Endodermal cell (in vitro differentiated cells): ENCODE data around the gene DYNC2H1. TPM values are rescaled to one million over a fixed set of nuclear protein-coding genes. Genes with fewer than 3 reads are reported as not detected.

Source experiments
- DNase-seq: peaks from one replicate; pipeline ENCODE4 v3.0.0-alpha.2; 2017
- H3K27ac ChIP-seq: 2 replicates; pipeline ENCODE4 v1.5.1; 2013; ENCODE audit warnings: mild to moderate bottlenecking, low read depth, low read length, moderate library complexity
- H3K27me3 ChIP-seq: 2 replicates; pipeline ENCODE4 v1.6.1; 2013; ENCODE audit warnings: mild to moderate bottlenecking, low read length, moderate library complexity; ENCODE audit not compliant: insufficient read depth, control insufficient read depth, poor library complexity, severe bottlenecking
- H3K36me3 ChIP-seq: 2 replicates; pipeline ENCODE4 v1.7.0; 2013; ENCODE audit warnings: mild to moderate bottlenecking, low read length, moderate library complexity; ENCODE audit not compliant: control insufficient read depth, insufficient read depth
- H3K4me1 ChIP-seq: one replicate; pipeline ENCODE4 v1.7.0; 2013; ENCODE audit warnings: low read length; ENCODE audit not compliant: control insufficient read depth, insufficient read depth
- H3K4me3 ChIP-seq: 2 replicates; pipeline ENCODE4 v1.5.1; 2013; ENCODE audit warnings: mild to moderate bottlenecking, low read length, moderate library complexity
- H3K9ac ChIP-seq: 2 replicates; pipeline ENCODE4 v1.6.1; 2013; ENCODE audit warnings: mild to moderate bottlenecking, low read length, moderate library complexity; ENCODE audit not compliant: poor library complexity, severe bottlenecking; ENCODE audit errors: extremely low read depth
- H3K9me3 ChIP-seq: 2 replicates; pipeline ENCODE4 v1.6.1; 2013; ENCODE audit warnings: mild to moderate bottlenecking, low read length, moderate library complexity; ENCODE audit not compliant: control insufficient read depth
- H3K27ac Mint-ChIP-seq: 2 replicates; pipeline ENCODE4 v1.8.0; 2020; ENCODE audit warnings: mixed read lengths
- H3K27me3 Mint-ChIP-seq: 2 replicates; pipeline ENCODE4 v1.8.0; 2021; ENCODE audit warnings: mild to moderate bottlenecking, mixed read lengths; ENCODE audit not compliant: insufficient read depth
- H3K36me3 Mint-ChIP-seq: 2 replicates; pipeline ENCODE4 v1.8.0; 2020; ENCODE audit warnings: low read depth, mixed read lengths
- H3K4me1 Mint-ChIP-seq: 2 replicates; pipeline ENCODE4 v1.8.0; 2020; ENCODE audit warnings: mixed read lengths
- H3K4me3 Mint-ChIP-seq: 2 replicates; pipeline ENCODE4 v1.8.0; 2020; ENCODE audit warnings: mild to moderate bottlenecking, moderate library complexity, mixed read lengths
- H3K9me3 Mint-ChIP-seq: 2 replicates; pipeline ENCODE4 v1.8.0; 2020; ENCODE audit warnings: mild to moderate bottlenecking, mixed read lengths
- WGBS, 2 experiments: methylation state at CpG; one replicate each; pipeline versions ENCODE4 v1.1.5 to v1.1.7; 2013; ENCODE audit warnings: missing lambda C conversion rate in 2 of 2, mixed read lengths in 1 of 2; ENCODE audit not compliant: insufficient coverage in 1 of 2, insufficient read length in 1 of 2; 5-methylcytosine and 5-hydroxymethylcytosine counted together
- total RNA-seq, 2 donors: library from RNA; stranded (reverse); fragmentation: NEBNext Ultra II Directional in 1 of 2; extraction: Animal tissue kit (Norgen Biotek cat#: 25700) in 1 of 2; gene quantifications; 2 replicates in 1 of 2; 3 replicates in 1 of 2; pipeline ENCODE4 v1.2.1, GENCODE V29; 2021
- TF ChIP-seq, protein P1 (sequence below): fragments of 200-600 bp; sonication (generic); conservative IDR thresholded peaks from 2 replicates; pipeline ENCODE4 v1.5.0; 2021; ENCODE audit warnings: antibody characterized with exemption, mild to moderate bottlenecking

DYNC2H1 gene
- total RNA-seq, 2 donors from 2014 or later, result 21.1 to 31.9 TPM

DNA sequence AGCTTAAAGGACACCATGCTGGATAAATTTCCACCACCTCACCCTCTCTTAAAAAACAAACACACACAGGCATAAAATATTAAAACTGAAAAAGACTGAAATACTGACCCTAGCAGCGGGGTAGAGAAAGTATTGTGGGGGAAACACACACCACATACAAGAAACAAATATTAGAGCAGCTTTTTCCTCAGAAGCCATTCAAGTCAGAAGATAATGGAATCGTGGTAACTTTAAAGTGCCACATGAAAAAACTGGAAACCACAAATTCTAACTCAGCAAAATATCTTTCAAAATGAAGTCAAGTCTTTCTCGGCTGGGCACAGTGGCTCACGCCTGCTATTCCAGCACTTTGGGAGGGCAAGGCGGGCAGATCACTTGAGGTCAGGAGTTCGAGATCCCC lies 223.2 kb downstream of the DYNC2H1 start:
- TF ChIP-seq, protein P1, sequence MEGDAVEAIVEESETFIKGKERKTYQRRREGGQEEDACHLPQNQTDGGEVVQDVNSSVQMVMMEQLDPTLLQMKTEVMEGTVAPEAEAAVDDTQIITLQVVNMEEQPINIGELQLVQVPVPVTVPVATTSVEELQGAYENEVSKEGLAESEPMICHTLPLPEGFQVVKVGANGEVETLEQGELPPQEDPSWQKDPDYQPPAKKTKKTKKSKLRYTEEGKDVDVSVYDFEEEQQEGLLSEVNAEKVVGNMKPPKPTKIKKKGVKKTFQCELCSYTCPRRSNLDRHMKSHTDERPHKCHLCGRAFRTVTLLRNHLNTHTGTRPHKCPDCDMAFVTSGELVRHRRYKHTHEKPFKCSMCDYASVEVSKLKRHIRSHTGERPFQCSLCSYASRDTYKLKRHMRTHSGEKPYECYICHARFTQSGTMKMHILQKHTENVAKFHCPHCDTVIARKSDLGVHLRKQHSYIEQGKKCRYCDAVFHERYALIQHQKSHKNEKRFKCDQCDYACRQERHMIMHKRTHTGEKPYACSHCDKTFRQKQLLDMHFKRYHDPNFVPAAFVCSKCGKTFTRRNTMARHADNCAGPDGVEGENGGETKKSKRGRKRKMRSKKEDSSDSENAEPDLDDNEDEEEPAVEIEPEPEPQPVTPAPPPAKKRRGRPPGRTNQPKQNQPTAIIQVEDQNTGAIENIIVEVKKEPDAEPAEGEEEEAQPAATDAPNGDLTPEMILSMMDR, result no peak
- H3K4me1 ChIP-seq, result no peaks in the 10 kb centered on the region
- H3K4me3 ChIP-seq, result no peak overlapping the region
- no peaks in the 10 kb centered on the region for H3K36me3 ChIP-seq
- Mint-ChIP-seq H3K36me3 (peaks cover 6% of the 10 kb centered on the region), H3K27ac (no peak overlapping the region), H3K27me3 (no peaks in the 10 kb centered on the region), H3K9me3 (no peaks in the 10 kb centered on the region), H3K4me1 (peaks cover 7% of the 10 kb centered on the region), H3K4me3 (no peak overlapping the region)
- WGBS, 2 experiments, result 93 to 100% methylated on average over 4 to 6 of the region's 6 CpGs
- no peaks in the 10 kb centered on the region for H3K9me3 ChIP-seq
- no peak for DNase-seq
- no peaks in the 10 kb centered on the region for H3K27me3 ChIP-seq
- H3K9ac ChIP-seq, result no peak overlapping the region
- no peak overlapping the region for H3K27ac ChIP-seq

DNA sequence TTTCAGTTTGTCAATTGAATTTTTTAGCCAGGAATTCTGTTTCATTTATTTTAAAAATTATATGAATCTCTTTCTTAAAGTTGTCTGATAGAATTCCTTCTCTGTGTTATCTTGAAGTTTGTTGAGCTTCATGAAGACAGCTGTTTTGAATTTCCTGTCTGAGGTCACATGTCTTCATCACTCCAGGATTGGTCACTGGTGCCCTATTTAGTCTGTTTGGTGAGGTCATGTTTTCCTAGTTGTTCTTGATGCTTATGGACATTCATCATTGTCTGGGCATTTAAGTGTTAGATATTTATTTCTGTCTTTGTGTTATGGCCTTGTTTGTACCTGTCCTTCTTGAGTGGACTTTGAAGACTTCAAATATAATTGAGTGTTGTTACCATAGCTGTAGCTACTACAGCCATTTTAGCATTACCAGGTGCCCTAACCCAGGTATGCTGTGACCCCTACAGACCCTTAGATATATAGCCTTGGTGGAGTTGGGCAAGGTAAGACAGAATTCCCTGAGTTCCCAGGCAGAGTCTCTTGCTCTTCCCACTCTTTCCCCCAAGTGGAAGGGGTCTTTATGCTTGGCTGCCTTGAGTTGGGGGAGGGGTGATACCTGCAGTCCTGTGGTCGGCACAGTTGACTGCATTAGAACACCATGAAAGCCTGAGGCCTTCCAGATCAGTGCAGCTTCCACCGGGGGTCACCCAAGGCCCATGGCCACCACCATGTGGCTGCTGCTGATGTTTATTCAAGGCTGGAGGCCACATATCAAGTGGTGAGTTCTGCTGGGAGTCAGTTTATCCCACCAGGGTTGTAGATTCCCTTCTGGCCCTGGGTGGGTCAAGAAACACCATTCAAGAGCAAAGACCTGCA lies 229.6 kb downstream of the DYNC2H1 start:
- Histone ChIP-seq H3K9ac (no peak overlapping the region), H3K27ac (no peak overlapping the region), H3K9me3 (peaks cover 6% of the 10 kb centered on the region), H3K36me3 (no peaks in the 10 kb centered on the region), H3K4me1 (no peaks in the 10 kb centered on the region), H3K4me3 (no peak overlapping the region), H3K27me3 (no peaks in the 10 kb centered on the region)
- peaks cover 5% of the 10 kb centered on the region for H3K9me3 Mint-ChIP-seq
- DNase-seq, result peak; percentile 84
- H3K36me3 Mint-ChIP-seq, result peaks cover 8% of the 10 kb centered on the region
- H3K4me3 Mint-ChIP-seq, result no peak overlapping the region
- peaks cover 9% of the 10 kb centered on the region for H3K4me1 Mint-ChIP-seq
- TF ChIP-seq, protein P1, result peak; percentile 76
- no peak overlapping the region for H3K27ac Mint-ChIP-seq
- WGBS, 2 experiments, result 77 to 79% methylated on average over 2 of the region's 2 CpGs
- no peaks in the 10 kb centered on the region for H3K27me3 Mint-ChIP-seq

DNA sequence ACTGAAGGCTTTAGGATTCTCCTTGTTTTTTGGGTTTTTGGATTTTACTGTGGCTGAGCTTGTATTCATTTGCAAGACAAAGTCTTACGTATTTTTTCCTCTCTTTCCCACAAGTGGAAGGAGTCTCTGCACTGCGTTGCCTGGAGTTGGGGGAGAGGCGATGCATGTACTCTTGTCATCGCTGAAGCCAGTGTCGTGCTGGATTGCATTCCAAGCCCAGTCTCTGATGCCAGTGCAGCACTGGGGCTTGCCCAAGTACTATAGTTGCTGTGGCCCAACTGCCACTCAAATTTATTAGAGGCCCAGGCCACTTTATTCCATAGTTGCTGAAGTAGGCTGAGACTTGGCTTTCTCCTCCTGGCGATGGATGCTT lies 230.2 kb downstream of the DYNC2H1 start:
- WGBS, 2 experiments, result 93 to 98% methylated on average over 6 of the region's 6 CpGs
- no peaks in the 10 kb centered on the region for H3K4me1 ChIP-seq
- peaks cover 6% of the 10 kb centered on the region for H3K9me3 ChIP-seq
- Mint-ChIP-seq H3K36me3 (peaks cover 8% of the 10 kb centered on the region), H3K4me3 (no peak overlapping the region), H3K9me3 (peaks cover 5% of the 10 kb centered on the region), H3K27ac (no peak overlapping the region), H3K4me1 (peaks cover 9% of the 10 kb centered on the region), H3K27me3 (no peaks in the 10 kb centered on the region)
- H3K36me3 ChIP-seq, result no peaks in the 10 kb centered on the region
- no peaks in the 10 kb centered on the region for H3K27me3 ChIP-seq
- no peak overlapping the region for H3K27ac ChIP-seq
- no peak overlapping the region for H3K9ac ChIP-seq
- DNase-seq, result no peak
- TF ChIP-seq, protein P1, result no peak
- H3K4me3 ChIP-seq, result no peak overlapping the region
